CD14-positive monocyte (primary cell): ENCODE results near the gene HNRNPF. TPM values are rescaled to one million over a fixed set of nuclear protein-coding genes. Genes with fewer than 3 reads are reported as not detected.
A peak's percentile ranks its signal among the peaks of the same experiment; 100 is the strongest.
"Not testable (repeated sequence)": the region's sequence is repeated elsewhere in the genome, so short reads cannot be mapped to it uniquely, and the experiment has no call there.

Source experiments
- DNase-seq, 3 donors: peaks; one replicate each; pipeline ENCODE4 v3.0.0-alpha.2; 2011 to 2022
- H2AFZ ChIP-seq: 2 replicates; pipeline ENCODE4 v1.6.0; 2012; ENCODE audit warnings: mild to moderate bottlenecking, low read depth, low read length, inconsistent platforms; ENCODE audit not compliant: insufficient read depth, poor library complexity, severe bottlenecking
- H3K27ac ChIP-seq, 2 donors: 1 replicate in 1 of 2; 2 replicates in 1 of 2; pipeline ENCODE4 v1.5.1; 2012 to 2013; ENCODE audit warnings: low read length in 2 of 2, control low read depth in 1 of 2, inconsistent platforms in 1 of 2, low read depth in 1 of 2, mild to moderate bottlenecking in 1 of 2
- H3K27me3 ChIP-seq, 2 donors: one replicate each; pipeline versions ENCODE4 v1.6.0 to v1.6.1; 2011 to 2013; ENCODE audit warnings: low read length in 2 of 2; ENCODE audit not compliant: control insufficient read depth in 2 of 2, insufficient read depth in 2 of 2
- H3K36me3 ChIP-seq, 2 donors: replicated peaks in 1 of 2; 1 replicate in 1 of 2; 2 replicates in 1 of 2; pipeline versions ENCODE4 v1.5.1 to v1.6.1; 2012 to 2013; ENCODE audit warnings: low read length in 2 of 2, control low read depth in 1 of 2, inconsistent platforms in 1 of 2, mild to moderate bottlenecking in 1 of 2; ENCODE audit not compliant: insufficient read depth in 2 of 2, control insufficient read depth in 1 of 2
- H3K4me1 ChIP-seq, 2 donors: 1 replicate in 1 of 2; 2 replicates in 1 of 2; pipeline versions ENCODE4 v1.5.1 to v1.6.1; 2012 to 2013; ENCODE audit warnings: low read length in 2 of 2, control low read depth in 1 of 2, inconsistent platforms in 1 of 2, mild to moderate bottlenecking in 1 of 2, moderate library complexity in 1 of 2; ENCODE audit not compliant: insufficient read depth in 2 of 2, control insufficient read depth in 1 of 2
- H3K4me2 ChIP-seq: replicated peaks from 2 replicates; pipeline ENCODE3; 2012; ENCODE audit warnings: low read length, moderate library complexity, mild to moderate bottlenecking; ENCODE audit not compliant: poor library complexity, severe bottlenecking; ENCODE audit errors: extremely low read depth
- H3K4me3 ChIP-seq, 3 experiments: fragments of 200-600 bp in 1 of 3; sonication (generic) in 1 of 3; replicated peaks in 1 of 3; 1 replicate in 2 of 3; 2 replicates in 1 of 3; pipeline ENCODE4 v1.5.1; 2011 to 2013; ENCODE audit warnings: low read length in 3 of 3, mild to moderate bottlenecking in 3 of 3, control low read depth in 2 of 3, low read depth in 2 of 3, inconsistent platforms in 1 of 3, moderate library complexity in 1 of 3
- H3K79me2 ChIP-seq: 2 replicates; pipeline ENCODE4 v1.6.0; 2012; ENCODE audit warnings: mild to moderate bottlenecking, control low read depth, inconsistent platforms, low read length, moderate library complexity; ENCODE audit not compliant: insufficient read depth
- H3K9ac ChIP-seq: 2 replicates; pipeline ENCODE4 v1.6.0; 2017; ENCODE audit warnings: low read length, mild to moderate bottlenecking; ENCODE audit not compliant: insufficient read depth, poor library complexity, severe bottlenecking
- H3K9me3 ChIP-seq, 2 donors: replicated peaks in 1 of 2; 1 replicate in 1 of 2; 2 replicates in 1 of 2; pipeline versions ENCODE4 v1.5.1 to v1.6.1; 2012 to 2013; ENCODE audit warnings: low read length in 2 of 2, control low read depth in 1 of 2; ENCODE audit not compliant: control insufficient read depth in 1 of 2, insufficient read depth in 1 of 2
- H4K20me1 ChIP-seq: 2 replicates; pipeline ENCODE4 v1.6.0; 2012; ENCODE audit warnings: mild to moderate bottlenecking, low read length, control low read depth, moderate library complexity; ENCODE audit not compliant: insufficient read depth
- H3K27ac Mint-ChIP-seq, 7 donors: one replicate each; pipeline ENCODE4 v1.8.0; 2020; ENCODE audit warnings: mild to moderate bottlenecking in 7 of 7, mixed read lengths in 7 of 7, moderate library complexity in 6 of 7, inconsistent platforms in 2 of 7
- H3K27me3 Mint-ChIP-seq, 3 donors: one replicate each; pipeline ENCODE4 v1.8.0; 2021 to 2022; ENCODE audit warnings: low read depth in 3 of 3, mild to moderate bottlenecking in 3 of 3, mixed read lengths in 3 of 3, moderate library complexity in 3 of 3, inconsistent platforms in 1 of 3
- H3K36me3 Mint-ChIP-seq, 2 donors: one replicate each; pipeline ENCODE4 v1.8.0; 2020; ENCODE audit warnings: mixed read lengths in 2 of 2, inconsistent platforms in 1 of 2, mild to moderate bottlenecking in 1 of 2
- H3K4me1 Mint-ChIP-seq: one replicate; pipeline ENCODE4 v1.8.0; 2020; ENCODE audit warnings: mild to moderate bottlenecking, mixed read lengths
- H3K4me3 Mint-ChIP-seq, 2 donors: one replicate each; pipeline ENCODE4 v1.8.0; 2020; ENCODE audit warnings: mild to moderate bottlenecking in 2 of 2, mixed read lengths in 2 of 2, moderate library complexity in 1 of 2
- H3K9me3 Mint-ChIP-seq, 7 donors: one replicate each; pipeline ENCODE4 v1.8.0; 2020 to 2022; ENCODE audit warnings: mixed read lengths in 7 of 7, mild to moderate bottlenecking in 6 of 7, moderate library complexity in 6 of 7, inconsistent platforms in 2 of 7
- CTCF ChIP-seq: fragments of 200-600 bp; IDR thresholded peaks from one replicate; pipeline ENCODE4 v1.8.0; 2022; ENCODE audit warnings: antibody characterized with exemption, mild to moderate bottlenecking
- WGBS: methylation state at CpG from one replicate; pipeline ENCODE4 v1.1.5; 2013; ENCODE audit warnings: missing lambda C conversion rate; ENCODE audit not compliant: insufficient coverage; 5-methylcytosine and 5-hydroxymethylcytosine counted together
- intact Hi-C, 2 donors: fragments of 100-400 bp; cut with micrococcal nuclease; formaldehyde crosslinking; loops; one replicate each; pipeline versions ENCODE4 v1.15.0 to v1.15.1; 2023
- polyA plus RNA-seq, 3 donors: library from polyadenylated mRNA; depleted of rRNA in 1 of 3; unstranded in 2 of 3; stranded (reverse) in 1 of 3; fragments of 300-500 nt in 2 of 3; fragments of >200 nt in 1 of 3; fragmentation: Illumina TruSeq in 2 of 3; gene quantifications; 1 replicate in 2 of 3; 2 replicates in 1 of 3; pipeline ENCODE4 v1.2.3, GENCODE V29; 2012 to 2021

HNRNPF gene
- polyA plus RNA-seq, 3 donors: 115 to 189 (median 188) TPM

GRCh38 chr10:43427166-43427825 lies 18.3 kb upstream of the HNRNPF start:
- H3K9me3 ChIP-seq: no peaks in the 10 kb centered on the region
- no peaks in the 10 kb centered on the region for H3K27me3 ChIP-seq
- Mint-ChIP-seq H3K36me3 (no peaks in the 10 kb centered on the region), H3K27ac (no peak overlapping the region), H3K9me3 (no peaks in the 10 kb centered on the region), H3K27me3 (no peaks in the 10 kb centered on the region), H3K4me3 (no peak overlapping the region), H3K4me1 (peaks cover 17% of the 10 kb centered on the region)
- H2AFZ ChIP-seq: no peak overlapping the region
- no peaks in the 10 kb centered on the region for H3K36me3 ChIP-seq
- WGBS: 86% methylated on average over 4 of the region's 12 CpGs
- TF ChIP-seq CTCF: no peak
- peaks cover 16 to 19% of the 10 kb centered on the region in 2 donors for H3K4me1 ChIP-seq
- H4K20me1 ChIP-seq: no peaks in the 10 kb centered on the region
- H3K79me2 ChIP-seq: no peaks in the 10 kb centered on the region
- DNase-seq: peak in 1 of 3 donors; percentile 7
- no peak overlapping the region for H3K27ac ChIP-seq
- no peak overlapping the region for H3K9ac ChIP-seq
- H3K4me3 ChIP-seq: no peak overlapping the region
- no peak overlapping the region for H3K4me2 ChIP-seq
- intact Hi-C loops: no loop called here

- H3K9me3 Mint-ChIP-seq, H3K9ac ChIP-seq, H3K36me3 Mint-ChIP-seq, H3K27ac ChIP-seq, H4K20me1 ChIP-seq, H3K4me3 Mint-ChIP-seq, H3K9me3 ChIP-seq, H3K4me2 ChIP-seq, H3K27ac Mint-ChIP-seq, H3K4me3 ChIP-seq, H3K36me3 ChIP-seq, H3K79me2 ChIP-seq, H3K27me3 ChIP-seq, intact Hi-C loops, DNase-seq, H3K27me3 Mint-ChIP-seq, H2AFZ ChIP-seq: not testable (repeated sequence)
- 98% methylated on average over 5 of the region's 12 CpGs for WGBS
- H3K4me1 Mint-ChIP-seq: peaks cover 16% of the 10 kb centered on the region
- peaks cover 12 to 14% of the 10 kb centered on the region in 2 donors for H3K4me1 ChIP-seq
These were observed 17.5 kb upstream of the HNRNPF start for GRCh38 chr10:43426476-43426875.
